Hindlimb muscle (tissue), 1 donor: ENCODE results near the gene UBE4B. TPM values are rescaled to one million over a fixed set of nuclear protein-coding genes. Genes with fewer than 3 reads are reported as not detected.
A peak's percentile ranks its signal among the peaks of the same experiment; 100 is the strongest.
"Not testable (repeated sequence)": the region's sequence is repeated elsewhere in the genome, so short reads cannot be mapped to it uniquely, and the experiment has no call there.

Source experiments
- DNase-seq: peaks from one replicate; pipeline ENCODE4 v3.0.0-alpha.2; 2013
- polyA plus RNA-seq: library from polyadenylated mRNA; unstranded; fragments of 120-200 nt; gene quantifications from one replicate; pipeline ENCODE4 v1.2.1, GENCODE V29; 2013; ENCODE audit not compliant: insufficient read length

The UBE4B gene
- polyA plus RNA-seq, 1 donor, result 48.2 TPM

DNA sequence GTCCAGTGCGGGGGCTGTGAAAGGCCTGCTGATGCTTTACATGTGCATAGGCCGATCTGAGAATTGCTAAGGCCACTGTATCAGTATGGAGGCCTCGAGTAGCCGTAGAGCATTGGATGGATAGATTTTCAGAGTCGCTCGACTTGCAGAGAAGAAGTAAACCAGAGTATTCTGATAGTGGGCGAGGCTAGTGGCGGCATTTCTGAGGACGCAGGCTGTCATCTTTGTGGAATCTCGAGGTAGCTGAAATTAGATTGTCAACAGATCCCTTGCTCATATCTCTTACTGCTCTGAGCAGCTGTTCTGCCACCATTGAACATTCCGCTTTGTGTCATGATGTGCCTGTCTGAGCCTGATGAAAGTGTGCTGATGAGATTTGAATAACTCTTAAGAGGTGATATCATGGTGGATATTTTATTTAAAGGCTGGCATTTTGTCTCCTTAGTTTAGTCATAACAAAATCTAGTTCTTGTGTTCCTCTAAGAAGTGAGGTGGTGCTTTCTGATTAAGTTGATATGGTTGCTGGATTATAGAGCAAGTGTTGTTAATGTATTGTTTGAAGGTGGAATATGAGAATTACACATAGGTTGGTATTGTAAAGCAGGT, 179.2 kb downstream of the UBE4B start:
- DNase-seq, result peak; percentile 48

DNA sequence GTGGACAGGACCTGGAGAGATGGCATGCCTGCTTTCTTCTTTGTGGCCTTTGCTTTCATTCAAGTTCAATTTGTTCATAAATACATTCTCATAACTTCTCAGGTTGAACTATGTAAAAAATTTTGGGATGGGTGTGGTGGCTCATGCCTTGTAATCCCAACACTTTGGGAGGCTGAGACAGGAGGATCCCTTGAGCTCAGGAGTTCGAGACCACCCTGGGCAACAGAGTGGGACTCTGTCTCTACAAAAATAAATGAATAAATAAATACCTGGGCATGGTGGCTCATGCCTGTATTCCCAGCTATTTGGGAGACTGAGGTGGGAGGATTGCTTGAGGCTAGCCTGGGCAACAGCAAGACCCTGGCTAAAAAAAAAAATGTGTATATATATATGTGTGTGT, 179.7 kb downstream of the UBE4B start:
- no peak for DNase-seq

DNA sequence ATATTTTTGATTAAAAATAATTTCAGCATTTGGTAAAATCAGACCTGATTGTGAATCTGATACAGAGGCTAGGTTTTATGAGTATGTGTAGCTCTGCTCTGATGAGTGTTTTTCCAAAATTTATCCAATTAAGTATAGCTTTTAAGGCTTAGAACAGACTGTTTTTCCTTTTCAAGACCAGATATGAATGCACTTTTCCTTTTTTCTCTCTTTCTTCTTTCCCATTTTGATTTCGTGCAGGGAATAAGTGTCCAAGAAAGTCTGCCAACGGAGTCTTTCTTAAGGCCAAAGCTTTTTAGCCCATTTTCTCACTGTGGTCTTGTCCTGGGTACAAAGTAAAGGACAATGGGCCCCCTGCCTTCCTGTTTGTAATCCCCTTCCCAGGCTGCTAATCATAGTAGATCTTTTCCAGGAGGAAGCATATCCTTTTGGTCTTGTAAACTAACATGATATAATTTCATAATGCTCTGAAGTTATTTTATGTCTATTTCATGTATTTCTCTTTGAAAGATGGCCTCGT, 180.5 kb downstream of the UBE4B start:
- DNase-seq, result no peak

DNA sequence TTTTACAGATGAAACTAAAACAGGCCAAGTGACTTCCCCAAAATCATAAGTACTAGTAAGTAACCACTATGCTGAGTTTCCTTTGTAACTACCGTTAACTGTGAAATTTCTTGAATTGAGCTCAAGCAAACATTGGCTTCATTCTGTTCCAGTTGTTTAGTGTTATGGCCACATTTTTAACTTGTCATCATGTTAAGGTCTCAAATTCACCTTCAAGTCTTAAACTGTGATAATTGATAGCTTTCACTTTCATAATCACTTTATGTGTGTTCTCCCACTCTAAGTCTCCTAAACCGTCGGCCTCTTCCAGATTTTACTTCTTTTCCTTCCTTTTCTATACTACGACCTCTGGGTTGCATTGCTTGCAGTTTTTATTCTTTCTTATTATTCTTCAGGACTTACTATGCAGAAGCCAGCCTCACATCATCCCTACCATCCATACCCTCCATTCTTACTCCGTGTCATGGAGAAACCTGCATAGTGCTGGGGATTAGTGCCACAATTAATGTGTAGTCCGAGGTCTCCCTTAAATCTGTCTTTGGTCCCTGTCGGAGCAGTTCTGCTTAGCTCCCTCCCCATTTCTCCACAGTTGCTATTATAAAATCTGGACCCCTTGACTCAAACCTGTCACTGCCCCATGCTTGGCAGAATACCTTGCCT, 183.5 kb downstream of the UBE4B start:
- DNase-seq, result no peak

DNA sequence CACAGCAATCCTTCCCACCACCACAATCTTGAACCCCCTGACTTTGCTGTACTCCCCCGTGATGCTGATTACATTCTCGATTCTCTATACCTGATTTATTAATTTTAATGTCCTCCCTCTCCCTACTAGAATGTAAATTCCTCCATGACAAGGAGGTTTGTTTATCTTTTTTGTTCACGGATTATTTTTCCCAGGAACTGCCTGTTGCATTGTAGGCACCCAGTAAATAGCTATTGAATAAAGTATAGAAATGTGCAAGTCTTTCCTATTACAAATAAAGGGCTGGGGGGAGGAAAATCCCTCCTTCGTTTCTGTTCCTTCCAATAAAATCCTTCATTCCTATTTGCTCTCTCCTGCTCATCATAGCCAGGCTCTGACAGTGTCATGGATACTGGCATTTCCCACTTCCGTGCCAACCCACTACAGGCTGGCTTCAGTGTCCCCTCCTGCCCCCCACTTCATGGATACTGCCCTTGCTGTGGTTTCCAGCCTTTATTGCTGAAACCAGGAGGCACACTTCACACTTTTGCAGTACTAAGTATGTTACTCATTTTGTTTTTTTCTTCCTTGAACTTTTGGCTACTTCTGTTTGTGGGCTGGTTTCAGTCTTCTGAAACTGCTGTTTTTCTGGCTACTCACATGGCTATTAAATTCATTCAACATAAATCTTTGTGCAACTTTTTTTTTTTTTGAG, 185.1 kb downstream of the UBE4B start:
- DNase-seq, result no peak

DNA sequence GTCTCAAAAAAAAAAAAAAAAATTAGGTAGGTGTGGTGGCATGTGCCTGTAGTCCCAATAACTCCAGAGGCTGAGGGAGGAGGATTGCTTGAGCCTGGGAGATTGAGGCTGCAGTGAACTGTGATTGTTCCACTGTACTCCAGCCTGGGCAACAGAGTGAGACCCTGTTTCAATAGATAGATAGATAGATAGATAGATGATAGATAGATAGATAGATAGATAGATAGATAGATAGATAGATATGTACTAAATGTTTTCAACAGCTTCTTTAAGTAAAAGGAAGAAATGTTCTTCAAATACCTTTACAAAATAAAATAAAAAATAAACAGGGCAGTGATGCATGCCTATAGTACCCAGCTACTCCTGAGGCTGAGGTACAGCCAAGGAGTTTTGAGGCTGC, 187.4 kb downstream of the UBE4B start:
- DNase-seq, result no peak

DNA sequence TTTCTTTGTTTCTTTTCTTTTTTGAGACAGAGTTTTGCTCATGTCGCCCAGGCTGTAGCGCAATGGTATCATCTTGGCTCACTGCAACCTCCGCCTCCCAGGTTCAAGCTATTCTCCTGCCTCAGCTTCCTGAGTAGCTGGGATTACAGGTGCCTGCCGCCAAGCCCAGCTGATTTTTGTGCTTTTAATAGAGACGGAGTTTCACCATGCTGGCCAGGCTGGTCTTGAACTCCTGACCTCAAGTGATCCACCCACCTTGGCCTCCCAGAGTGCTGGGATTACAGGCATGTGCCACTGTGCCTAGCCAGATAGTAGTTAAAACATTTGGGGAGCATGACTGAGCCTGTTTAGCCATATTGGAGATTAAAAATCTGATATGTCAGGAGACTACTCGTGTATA, 187.9 kb downstream of the UBE4B start:
- not testable (repeated sequence) for DNase-seq

DNA sequence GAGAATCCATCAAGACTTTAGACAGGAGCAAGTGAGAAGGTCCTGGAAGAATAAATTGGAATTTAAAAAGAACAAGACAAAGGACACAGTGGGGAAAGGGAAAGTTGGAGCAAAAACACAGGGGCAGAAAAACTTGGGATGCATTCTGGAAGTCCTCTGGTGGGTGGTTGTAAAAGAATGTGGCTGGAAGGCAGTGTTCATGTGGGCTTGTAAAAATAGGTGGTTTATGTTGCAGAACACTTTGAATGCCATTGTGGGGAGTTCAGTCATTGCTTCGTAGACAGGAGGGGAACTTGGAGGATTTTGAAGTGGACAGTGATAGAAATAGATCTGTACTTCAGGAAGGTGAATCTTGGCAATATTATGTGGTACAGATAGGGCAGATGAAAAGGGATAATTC, 192.8 kb downstream of the UBE4B start:
- DNase-seq, result no peak

DNA sequence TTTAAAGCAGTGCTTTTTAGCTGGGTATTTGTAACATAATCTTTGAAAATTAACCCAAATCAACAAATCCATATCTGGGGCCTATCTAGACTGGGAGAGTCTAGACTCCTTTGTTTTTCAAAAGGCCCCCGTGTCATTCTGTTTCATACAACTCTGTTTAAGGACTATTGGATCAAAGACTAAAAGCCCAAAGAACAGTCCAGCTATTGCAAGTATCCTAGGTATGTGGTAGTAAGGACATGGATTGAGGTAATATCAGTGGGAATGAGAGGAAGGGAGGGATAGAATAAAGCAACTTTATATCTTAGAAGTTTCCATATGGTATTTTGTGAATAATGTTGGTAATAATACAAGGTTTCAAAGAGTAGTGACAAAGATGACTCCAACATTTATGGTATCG, 195.8 kb downstream of the UBE4B start:
- no peak for DNase-seq

DNA sequence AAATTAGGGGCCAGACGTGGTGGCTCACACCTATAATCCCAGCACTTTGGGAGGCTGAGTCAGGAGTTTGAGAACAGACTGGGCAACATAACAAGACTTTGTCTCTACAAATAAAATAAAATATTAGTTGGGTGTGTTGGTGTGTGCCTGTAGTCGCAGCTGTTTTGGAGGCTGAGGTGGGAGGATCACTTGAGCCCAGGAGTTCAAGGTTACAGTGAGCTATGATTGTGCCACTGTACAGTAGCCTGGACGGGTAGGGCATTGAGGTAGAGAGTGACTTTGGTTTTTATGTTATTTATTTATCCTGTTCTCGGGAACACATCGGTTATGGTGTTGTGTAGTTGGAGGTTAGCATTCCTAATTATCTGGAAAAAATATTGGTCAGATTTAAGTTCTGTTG, 197.1 kb downstream of the UBE4B start:
- DNase-seq, result no peak

Other genes starting within 250 kb of the UBE4B start
- gene CLSTN1, start 209.0 kb upstream of the UBE4B start, polyA plus RNA-seq, result 78.9 TPM
- gene CTNNBIP1, start 122.7 kb upstream of the UBE4B start, polyA plus RNA-seq, result 76.8 TPM
- 53.9 TPM for gene LZIC, start 89.6 kb upstream of the UBE4B start, polyA plus RNA-seq
- gene NMNAT1, start 89.5 kb upstream of the UBE4B start, polyA plus RNA-seq, result 12.8 TPM
- 5.7 TPM for gene RBP7, start 35.7 kb upstream of the UBE4B start, polyA plus RNA-seq
- 203 TPM for gene KIF1B, start 177.6 kb downstream of the UBE4B start, polyA plus RNA-seq